Measurements from ENCODE around the gene BCAR3.

The BCAR3 gene

DNA sequence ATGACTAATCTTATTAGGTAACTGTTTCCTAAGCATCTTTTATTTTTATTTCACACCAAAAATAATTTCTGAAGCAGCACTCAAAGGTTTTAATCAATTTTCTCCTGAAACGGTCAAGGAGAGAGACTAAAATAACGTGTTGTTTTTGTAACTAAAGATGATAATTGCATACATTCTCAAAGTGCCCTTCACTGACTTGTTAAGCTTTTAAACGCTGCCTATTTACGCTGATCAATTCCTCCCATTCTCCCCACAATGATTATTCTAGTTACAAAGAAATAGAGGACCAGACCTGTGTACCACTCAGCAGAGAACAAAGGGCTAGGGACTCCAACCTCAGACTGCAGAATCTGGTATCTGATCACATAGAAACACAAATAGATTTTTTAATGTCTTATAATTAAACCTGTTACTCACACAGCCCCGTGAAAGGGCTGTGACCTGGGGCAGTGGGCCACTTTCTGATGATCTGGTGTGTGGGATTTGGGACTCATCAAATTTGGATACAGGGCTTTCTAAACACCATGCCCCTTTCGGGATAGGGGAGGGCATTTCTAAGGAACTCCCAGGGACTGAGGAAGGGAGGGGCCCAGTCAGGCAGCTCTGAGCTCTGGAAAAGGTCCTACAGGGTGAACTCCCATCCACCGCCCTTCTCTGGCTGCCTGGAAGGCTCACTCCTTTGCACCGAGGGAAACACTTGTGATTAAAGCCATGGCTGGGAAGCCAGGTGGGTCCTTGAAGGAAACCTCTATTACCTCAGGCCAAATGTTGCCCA is 65.2 kb downstream of the BCAR3 start:
- TF ChIP-seq, protein P1, sequence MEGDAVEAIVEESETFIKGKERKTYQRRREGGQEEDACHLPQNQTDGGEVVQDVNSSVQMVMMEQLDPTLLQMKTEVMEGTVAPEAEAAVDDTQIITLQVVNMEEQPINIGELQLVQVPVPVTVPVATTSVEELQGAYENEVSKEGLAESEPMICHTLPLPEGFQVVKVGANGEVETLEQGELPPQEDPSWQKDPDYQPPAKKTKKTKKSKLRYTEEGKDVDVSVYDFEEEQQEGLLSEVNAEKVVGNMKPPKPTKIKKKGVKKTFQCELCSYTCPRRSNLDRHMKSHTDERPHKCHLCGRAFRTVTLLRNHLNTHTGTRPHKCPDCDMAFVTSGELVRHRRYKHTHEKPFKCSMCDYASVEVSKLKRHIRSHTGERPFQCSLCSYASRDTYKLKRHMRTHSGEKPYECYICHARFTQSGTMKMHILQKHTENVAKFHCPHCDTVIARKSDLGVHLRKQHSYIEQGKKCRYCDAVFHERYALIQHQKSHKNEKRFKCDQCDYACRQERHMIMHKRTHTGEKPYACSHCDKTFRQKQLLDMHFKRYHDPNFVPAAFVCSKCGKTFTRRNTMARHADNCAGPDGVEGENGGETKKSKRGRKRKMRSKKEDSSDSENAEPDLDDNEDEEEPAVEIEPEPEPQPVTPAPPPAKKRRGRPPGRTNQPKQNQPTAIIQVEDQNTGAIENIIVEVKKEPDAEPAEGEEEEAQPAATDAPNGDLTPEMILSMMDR (IDR thresholded peaks at IDR 0.05; ENCODE audit: low read depth, low read length, missing control alignments) = no peak
- H3K4me3 ChIP-seq (ENCODE audit: low read depth, low read length) = no peak overlapping the region
- in situ Hi-C loops (cut with HindIII; ENCODE audit: low sequenced_read_pairs) = loop anchor here (5.0 kb wide), 1 partner anchor 34 kb away; no protein-coding TSS in a partner anchor
- no peak for DNase-seq (ENCODE audit: low read depth)

DNA sequence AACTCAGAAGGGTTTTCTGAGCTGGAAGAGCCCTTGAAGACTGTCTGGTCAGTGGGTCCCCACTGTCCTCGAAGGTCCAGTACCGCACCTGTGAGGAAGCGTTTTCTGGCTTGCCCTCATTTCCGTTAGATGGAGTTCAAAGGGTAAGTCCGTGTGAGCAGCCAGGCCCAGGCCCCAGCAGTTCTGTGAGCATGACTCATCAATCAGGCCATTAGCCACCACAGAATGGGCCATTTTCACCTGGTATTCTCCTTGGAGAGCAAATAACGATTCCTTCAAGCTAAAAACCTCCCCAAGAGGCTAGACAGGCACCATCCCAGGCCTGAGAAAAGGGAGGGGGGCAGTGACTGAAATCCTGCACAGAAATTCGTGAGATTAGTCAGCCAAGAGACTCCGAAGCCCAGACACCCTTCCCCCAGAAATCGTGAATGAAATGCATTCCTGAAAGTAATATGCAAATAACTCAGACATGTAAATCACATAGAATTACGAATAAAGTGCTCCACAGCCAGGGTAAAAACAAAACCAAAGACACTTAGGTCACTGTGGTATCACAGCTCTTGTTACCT is 66.0 kb downstream of the BCAR3 start:
- peak; percentile 70 for DNase-seq (ENCODE audit: low read depth)
- in situ Hi-C loops (cut with HindIII; ENCODE audit: low sequenced_read_pairs) = loop anchor here (5.0 kb wide), 1 partner anchor 33 kb away; no protein-coding TSS in a partner anchor
- H3K4me3 ChIP-seq (ENCODE audit: low read depth, low read length) = no peak overlapping the region
- TF ChIP-seq, protein P1 (IDR thresholded peaks at IDR 0.05; ENCODE audit: low read depth, low read length, missing control alignments) = no peak

DNA sequence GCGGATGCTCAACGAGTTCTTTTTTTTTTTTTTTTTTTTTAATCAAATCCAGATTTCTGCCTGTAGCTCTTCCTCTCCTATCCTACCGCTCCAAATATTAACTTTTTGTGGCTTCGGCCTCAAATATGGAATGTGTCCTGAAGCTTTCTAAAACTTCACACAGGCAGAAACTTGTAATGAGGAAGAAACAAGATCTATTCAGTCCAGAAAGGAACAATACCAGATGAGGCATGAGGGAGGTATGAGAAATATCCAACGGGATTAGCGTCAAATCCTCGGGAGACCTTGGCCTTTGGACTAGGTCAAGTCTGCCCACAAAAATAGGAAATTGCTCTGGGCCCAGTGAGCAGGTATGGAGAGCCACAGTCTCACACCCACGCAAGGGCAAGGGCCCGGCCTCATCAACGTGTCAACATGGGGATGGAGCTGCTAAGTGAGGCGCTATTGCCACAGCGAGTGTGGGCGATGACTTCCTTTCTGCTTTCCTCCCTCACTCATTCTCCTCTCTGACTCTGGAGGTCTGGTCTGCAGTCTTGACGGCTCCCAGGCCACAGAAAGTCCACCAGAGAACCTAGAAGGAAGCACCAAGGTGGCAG is 66.6 kb downstream of the BCAR3 start:
- no peak for DNase-seq (ENCODE audit: low read depth)
- TF ChIP-seq, protein P1 (IDR thresholded peaks at IDR 0.05; ENCODE audit: low read depth, low read length, missing control alignments) = no peak
- in situ Hi-C loops (cut with HindIII; ENCODE audit: low sequenced_read_pairs) = loop anchor here (5.0 kb wide), 1 partner anchor 33 kb away; no protein-coding TSS in a partner anchor
- no peak overlapping the region for H3K4me3 ChIP-seq (ENCODE audit: low read depth, low read length)

DNA sequence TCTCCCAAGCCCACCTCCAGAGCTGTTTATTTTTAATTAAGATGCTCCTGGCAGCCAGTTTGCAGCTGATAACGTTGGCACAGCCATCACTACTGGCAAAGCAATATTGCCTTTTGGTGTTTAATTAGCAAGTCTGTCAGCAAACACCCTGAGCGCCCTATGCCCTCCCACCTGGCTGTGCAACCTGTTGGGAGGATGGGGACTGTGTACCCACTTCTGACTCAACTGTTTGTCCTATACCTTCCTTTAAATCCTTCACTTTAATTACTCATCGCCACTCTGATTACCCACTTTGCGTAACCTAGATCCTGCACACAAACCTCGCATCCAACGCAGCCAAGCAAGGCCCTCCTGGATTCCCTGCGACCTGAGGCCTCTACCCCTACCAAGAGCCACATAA is 67.1 kb downstream of the BCAR3 start:
- in situ Hi-C loops (cut with HindIII; ENCODE audit: low sequenced_read_pairs) = no loop called here
- DNase-seq (ENCODE audit: low read depth) = no peak
- H3K4me3 ChIP-seq (ENCODE audit: low read depth, low read length) = no peak overlapping the region
- TF ChIP-seq, protein P1 (IDR thresholded peaks at IDR 0.05; ENCODE audit: low read depth, low read length, missing control alignments) = no peak

DNA sequence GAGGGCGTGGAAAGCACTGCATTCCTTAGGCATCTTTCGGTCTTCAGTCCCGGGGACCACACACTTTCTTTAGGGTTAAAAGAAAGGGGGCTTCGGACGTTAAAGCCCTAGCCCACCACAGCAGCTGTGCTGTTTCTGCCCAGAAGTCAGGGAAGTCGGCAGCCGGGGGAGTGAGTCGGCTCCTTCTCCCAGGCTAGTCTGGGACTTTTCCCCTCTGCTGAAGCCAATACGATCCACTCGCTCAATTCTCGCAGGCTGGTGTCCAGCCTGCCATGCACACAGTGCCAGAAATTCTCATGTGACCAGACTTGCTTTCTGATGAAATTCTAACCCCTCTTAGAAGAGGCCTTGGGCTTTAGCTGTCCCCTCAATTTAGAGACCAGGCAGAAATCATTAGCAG is 67.7 kb downstream of the BCAR3 start:
- DNase-seq (ENCODE audit: low read depth) = no peak
- in situ Hi-C loops (cut with HindIII; ENCODE audit: low sequenced_read_pairs) = no loop called here
- TF ChIP-seq, protein P1 (IDR thresholded peaks at IDR 0.05; ENCODE audit: low read depth, low read length, missing control alignments) = no peak
- peak overlapping the region; percentile 6 for H3K4me3 ChIP-seq (ENCODE audit: low read depth, low read length)

- H3K4me3 ChIP-seq (ENCODE audit: low read depth, low read length) = no peak overlapping the region
- in situ Hi-C loops (cut with HindIII; ENCODE audit: low sequenced_read_pairs) = no loop called here
- no peak for DNase-seq (ENCODE audit: low read depth)
- TF ChIP-seq, protein P1 (IDR thresholded peaks at IDR 0.05; ENCODE audit: low read depth, low read length, missing control alignments) = no peak
Measured at GRCh38 chr1:93612510-93612909, 69.1 kb downstream of the BCAR3 start.
